Ishikawa (cell line): ENCODE data around the gene ZNF292.

Source experiments
- CEBPB ChIP-seq: IDR thresholded peaks from 2 replicates; pipeline ENCODE4 v1.6.1; 2012
- EGR1 ChIP-seq: IDR thresholded peaks from 2 replicates; pipeline ENCODE4 v1.6.1; 2012
- EP300 ChIP-seq: IDR thresholded peaks from 2 replicates; pipeline ENCODE4 v1.6.1; 2012; ENCODE audit warnings: borderline replicate concordance
- RAD21 ChIP-seq: IDR thresholded peaks from 2 replicates; pipeline ENCODE4 v1.6.1; 2012; ENCODE audit warnings: low read depth
- TAF1 ChIP-seq: IDR thresholded peaks from 2 replicates; pipeline ENCODE4 v1.6.1; 2012; ENCODE audit warnings: low read depth, mild to moderate bottlenecking
- TCF12 ChIP-seq: IDR thresholded peaks from 2 replicates; pipeline ENCODE4 v1.6.1; 2012; ENCODE audit warnings: low read depth
- TEAD4 ChIP-seq: IDR thresholded peaks from 2 replicates; pipeline ENCODE4 v1.6.1; 2012
- TF ChIP-seq, protein P1 (sequence below): IDR thresholded peaks from 2 replicates; pipeline ENCODE4 v1.6.1; 2012
- TF ChIP-seq, protein P2 (sequence below): IDR thresholded peaks from 2 replicates; pipeline ENCODE4 v1.6.1; 2012
- TF ChIP-seq, protein P3 (sequence below): IDR thresholded peaks from 2 replicates; pipeline ENCODE4 v1.6.1; 2012; ENCODE audit warnings: low read depth, mild to moderate bottlenecking

DNA sequence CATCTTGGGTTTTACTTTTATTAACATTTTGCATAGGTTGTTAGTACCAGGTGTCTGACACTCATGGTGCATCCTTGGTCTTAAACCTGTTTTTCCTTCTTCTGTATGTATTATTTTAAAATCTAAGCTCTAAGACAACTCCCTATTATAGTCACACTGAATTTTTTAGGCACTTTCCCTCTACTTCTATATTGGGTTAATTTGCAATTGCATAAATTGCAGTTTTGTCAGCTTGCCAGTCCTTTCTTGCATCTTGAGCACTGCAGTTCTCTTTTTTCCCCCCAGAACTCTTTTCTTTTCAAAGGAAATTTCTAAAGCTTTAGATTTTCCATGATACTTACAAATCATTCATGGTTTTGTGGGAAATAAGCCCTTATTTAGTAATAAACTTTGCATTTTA, 70.6 kb downstream of the ZNF292 start:
- TF ChIP-seq, protein P1, sequence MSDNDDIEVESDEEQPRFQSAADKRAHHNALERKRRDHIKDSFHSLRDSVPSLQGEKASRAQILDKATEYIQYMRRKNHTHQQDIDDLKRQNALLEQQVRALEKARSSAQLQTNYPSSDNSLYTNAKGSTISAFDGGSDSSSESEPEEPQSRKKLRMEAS = no peak
- TF ChIP-seq RAD21 (no peak), TCF12 (no peak), EP300 (no peak), TEAD4 (no peak), TAF1 (no peak), CEBPB (no peak), EGR1 (no peak)
- TF ChIP-seq, protein P2, sequence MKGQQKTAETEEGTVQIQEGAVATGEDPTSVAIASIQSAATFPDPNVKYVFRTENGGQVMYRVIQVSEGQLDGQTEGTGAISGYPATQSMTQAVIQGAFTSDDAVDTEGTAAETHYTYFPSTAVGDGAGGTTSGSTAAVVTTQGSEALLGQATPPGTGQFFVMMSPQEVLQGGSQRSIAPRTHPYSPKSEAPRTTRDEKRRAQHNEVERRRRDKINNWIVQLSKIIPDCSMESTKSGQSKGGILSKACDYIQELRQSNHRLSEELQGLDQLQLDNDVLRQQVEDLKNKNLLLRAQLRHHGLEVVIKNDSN = no peak
- TF ChIP-seq, protein P3, sequence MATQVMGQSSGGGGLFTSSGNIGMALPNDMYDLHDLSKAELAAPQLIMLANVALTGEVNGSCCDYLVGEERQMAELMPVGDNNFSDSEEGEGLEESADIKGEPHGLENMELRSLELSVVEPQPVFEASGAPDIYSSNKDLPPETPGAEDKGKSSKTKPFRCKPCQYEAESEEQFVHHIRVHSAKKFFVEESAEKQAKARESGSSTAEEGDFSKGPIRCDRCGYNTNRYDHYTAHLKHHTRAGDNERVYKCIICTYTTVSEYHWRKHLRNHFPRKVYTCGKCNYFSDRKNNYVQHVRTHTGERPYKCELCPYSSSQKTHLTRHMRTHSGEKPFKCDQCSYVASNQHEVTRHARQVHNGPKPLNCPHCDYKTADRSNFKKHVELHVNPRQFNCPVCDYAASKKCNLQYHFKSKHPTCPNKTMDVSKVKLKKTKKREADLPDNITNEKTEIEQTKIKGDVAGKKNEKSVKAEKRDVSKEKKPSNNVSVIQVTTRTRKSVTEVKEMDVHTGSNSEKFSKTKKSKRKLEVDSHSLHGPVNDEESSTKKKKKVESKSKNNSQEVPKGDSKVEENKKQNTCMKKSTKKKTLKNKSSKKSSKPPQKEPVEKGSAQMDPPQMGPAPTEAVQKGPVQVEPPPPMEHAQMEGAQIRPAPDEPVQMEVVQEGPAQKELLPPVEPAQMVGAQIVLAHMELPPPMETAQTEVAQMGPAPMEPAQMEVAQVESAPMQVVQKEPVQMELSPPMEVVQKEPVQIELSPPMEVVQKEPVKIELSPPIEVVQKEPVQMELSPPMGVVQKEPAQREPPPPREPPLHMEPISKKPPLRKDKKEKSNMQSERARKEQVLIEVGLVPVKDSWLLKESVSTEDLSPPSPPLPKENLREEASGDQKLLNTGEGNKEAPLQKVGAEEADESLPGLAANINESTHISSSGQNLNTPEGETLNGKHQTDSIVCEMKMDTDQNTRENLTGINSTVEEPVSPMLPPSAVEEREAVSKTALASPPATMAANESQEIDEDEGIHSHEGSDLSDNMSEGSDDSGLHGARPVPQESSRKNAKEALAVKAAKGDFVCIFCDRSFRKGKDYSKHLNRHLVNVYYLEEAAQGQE = no peak
